Stimulated activated CD4-positive, alpha-beta T cell treated with anti-CD3 and anti-CD28 coated beads, TNF-alpha, amount 100 ng/mL, for 24 hours (primary cell): Measurements from ENCODE around the gene NAGK.

Experiments
- DNase-seq, 3 experiments: peaks; one replicate each; pipeline ENCODE4 v3.0.0-alpha.2; 2020; ENCODE audit warnings: low read depth in 3 of 3

NAGK gene

GRCh38 chr2:71108091-71108490 is 39.6 kb downstream of the NAGK start:
- DNase-seq = no peak

GRCh38 chr2:71113843-71114242 is 45.4 kb downstream of the NAGK start:
- DNase-seq = no peak

GRCh38 chr2:71117063-71117462 is 48.6 kb downstream of the NAGK start:
- DNase-seq = no peak

- DNase-seq = no peak
These were observed 51.7 kb downstream of the NAGK start for GRCh38 chr2:71120195-71120594.

- DNase-seq = no peak
These were observed 53.0 kb downstream of the NAGK start for GRCh38 chr2:71121479-71121878.

GRCh38 chr2:71122387-71123298 is 54.2 kb downstream of the NAGK start:
- DNase-seq = no peak

- DNase-seq = no peak
These were observed 57.3 kb downstream of the NAGK start for GRCh38 chr2:71125506-71126294.

- no peak for DNase-seq
These were observed 58.5 kb downstream of the NAGK start for GRCh38 chr2:71126957-71127356.
